GM13976 (cell line): ENCODE data around the gene CLNK.

Experiments used
- DNase-seq: peaks from one replicate; pipeline ENCODE4 v3.0.0; 2012; ENCODE audit warnings: low spot score
- CTCF ChIP-seq: IDR thresholded peaks from 2 replicates; pipeline ENCODE4 v1.5.1; 2012; ENCODE audit warnings: borderline replicate concordance, mild to moderate bottlenecking; ENCODE audit not compliant: insufficient read depth; ENCODE audit errors: extremely low read depth, missing control alignments, control extremely low read depth
- in situ Hi-C: fragments of 300-500 bp; cut with MboI; formaldehyde crosslinking; loops from one replicate; pipeline ENCODE4 v1.12.0; 2022; ENCODE audit warnings: low sequenced_read_pairs, mixed read lengths, inconsistent platforms; ENCODE audit not compliant: unreplicated experiment

The CLNK gene

GRCh38 chr4:10606483-10607155 is 77.9 kb downstream of the CLNK start:
- DNase-seq = no peak
- in situ Hi-C loops = no loop called here
- no peak for TF ChIP-seq CTCF

- in situ Hi-C loops = no loop called here
- DNase-seq = no peak
- TF ChIP-seq CTCF = no peak
Measured at GRCh38 chr4:10605746-10606482, 78.7 kb downstream of the CLNK start.

- DNase-seq = no peak
- TF ChIP-seq CTCF = no peak
- in situ Hi-C loops = no loop called here
Measured at GRCh38 chr4:10605031-10605430, 79.5 kb downstream of the CLNK start.

GRCh38 chr4:10599574-10599973 is 85.0 kb downstream of the CLNK start:
- in situ Hi-C loops = loop anchor here (25.0 kb wide), 1 partner anchor 1113 kb away; no protein-coding TSS in a partner anchor
- no peak for DNase-seq

GRCh38 chr4:10598829-10599228 is 85.7 kb downstream of the CLNK start:
- TF ChIP-seq CTCF = no peak
- DNase-seq = no peak
- in situ Hi-C loops = loop anchor here (25.0 kb wide), 1 partner anchor 1113 kb away; no protein-coding TSS in a partner anchor

More at GRCh38 chr4:10599574-10599973, 85.0 kb downstream of the CLNK start:
- TF ChIP-seq CTCF = no peak

GRCh38 chr4:10596586-10597290 is 87.8 kb downstream of the CLNK start:
- DNase-seq = no peak
- in situ Hi-C loops = loop anchor here (25.0 kb wide), 1 partner anchor 1116 kb away; no protein-coding TSS in a partner anchor
- TF ChIP-seq CTCF = no peak
